HepG2 (cell line): ENCODE results near the gene CDSN. TPM values are rescaled to one million over a fixed set of nuclear protein-coding genes. Genes with fewer than 3 reads are reported as not detected.

Experiments used
- ATAC-seq: fragments of 200-7000 bp; cut with Tn5 transposase; 3 replicates; pipeline ENCODE4 v1.9.1; 2020; ENCODE audit warnings: mild to moderate bottlenecking, moderate library complexity
- BruUV-seq: library from RNA; stranded (reverse); fragments of 400-500 nt; replicated peaks from 2 replicates; lab custom pipeline; 2021; lab: Mats Ljungman, UMichigan
- CTCF ChIA-PET: fragments of 300-600 bp; formaldehyde crosslinking; extraction: SDS; loops from one replicate; lab custom pipeline; 2021; ENCODE audit warnings: low total read pairs, inconsistent platforms, low intra/inter-chr PET ratio; lab: Yijun Ruan, JAX
- POLR2A ChIA-PET: fragments of 350-600 bp; sonication (Branson Sonifier 250); formaldehyde crosslinking; loops from one replicate; lab custom pipeline; 2020; ENCODE audit warnings: antibody characterized with exemption, inconsistent platforms; lab: Yijun Ruan, JAX
- DNase-seq: peaks from one replicate; pipeline ENCODE4 v3.0.0-alpha.2; 2015; ENCODE audit warnings: low spot score
- FAIRE-seq: peaks from 3 replicates; lab custom pipeline; 2011; peaks lifted over from hg19 to GRCh38; lab: Jason Lieb, UNC
- H2AFZ ChIP-seq: one replicate; pipeline ENCODE4 v1.6.1; 2011; ENCODE audit warnings: low read length, inconsistent platforms
- H3K27ac ChIP-seq: fragments of 300-600 bp; 3 replicates; pipeline ENCODE4 v1.8.0; 2011; ENCODE audit warnings: mixed run types, mild to moderate bottlenecking, mixed read lengths, low read length, inconsistent platforms; ENCODE audit not compliant: insufficient read depth; ENCODE audit errors: extremely low read length
- H3K27me3 ChIP-seq, 2 experiments: fragments of 200-600 bp in 1 of 2; 2 replicates in 1 of 2; 3 replicates in 1 of 2; pipeline versions ENCODE4 v1.6.0 to v1.8.0; 2011; ENCODE audit warnings: low read length in 2 of 2, mild to moderate bottlenecking in 2 of 2, moderate library complexity in 2 of 2, inconsistent platforms in 1 of 2; ENCODE audit not compliant: insufficient read depth in 2 of 2, control insufficient read depth in 1 of 2
- H3K36me3 ChIP-seq, 2 experiments: fragments of 200-600 bp in 1 of 2; replicated peaks in 1 of 2; 2 replicates in 1 of 2; 3 replicates in 1 of 2; pipeline versions ENCODE4 v1.5.1 to v1.8.0; 2011; ENCODE audit warnings: low read length in 2 of 2, inconsistent platforms in 1 of 2; ENCODE audit not compliant: insufficient read depth in 2 of 2, control insufficient read depth in 1 of 2
- H3K4me1 ChIP-seq: 2 replicates; pipeline ENCODE4 v1.5.1; 2012; ENCODE audit warnings: low read length, inconsistent platforms; ENCODE audit not compliant: insufficient read depth
- H3K4me2 ChIP-seq: 2 replicates; pipeline ENCODE4 v1.6.0; 2011; ENCODE audit warnings: low read depth, low read length, inconsistent platforms
- H3K4me3 ChIP-seq, 3 experiments: fragments of 200-600 bp in 1 of 3; sonication (generic), shearing (Covaris generic) in 1 of 3; replicated peaks in 1 of 3; 2 replicates each; pipeline ENCODE4 v1.5.1; 2011 to 2016; ENCODE audit warnings: low read length in 3 of 3, inconsistent platforms in 2 of 3, low read depth in 2 of 3, mild to moderate bottlenecking in 2 of 3, control low read depth in 1 of 3, mixed read lengths in 1 of 3; ENCODE audit not compliant: insufficient read depth in 1 of 3
- H3K79me2 ChIP-seq: one replicate; pipeline ENCODE4 v1.6.1; 2011; ENCODE audit warnings: low read length, inconsistent platforms; ENCODE audit not compliant: insufficient read depth
- H3K9ac ChIP-seq: 2 replicates; pipeline ENCODE4 v1.6.0; 2011; ENCODE audit warnings: mild to moderate bottlenecking, low read depth, low read length, inconsistent platforms; ENCODE audit not compliant: insufficient read depth
- H3K9me3 ChIP-seq: 2 replicates; pipeline ENCODE4 v1.5.1; 2012; ENCODE audit warnings: mild to moderate bottlenecking, low read length
- H4K20me1 ChIP-seq: 2 replicates; pipeline ENCODE4 v1.6.0; 2011; ENCODE audit warnings: inconsistent platforms, mild to moderate bottlenecking, low read length, moderate library complexity; ENCODE audit not compliant: insufficient read depth
- AGO1 ChIP-seq: fragments of 200-400 bp; formaldehyde crosslinking; IDR thresholded peaks from 2 replicates; pipeline ENCODE4 v1.6.1; 2017; ENCODE audit warnings: mild to moderate bottlenecking, low read depth, low read length, moderate library complexity; ENCODE audit not compliant: poor library complexity, severe bottlenecking
- ETV6 ChIP-seq: sonication (generic); formaldehyde crosslinking; conservative IDR thresholded peaks from 2 replicates; pipeline ENCODE4 v1.4.0; 2020; ENCODE audit warnings: missing genetic modification reagents
- GLI4 ChIP-seq: sonication (generic); formaldehyde crosslinking; IDR thresholded peaks from 2 replicates; pipeline ENCODE4 v1.5.1; 2020; ENCODE audit warnings: missing genetic modification reagents, mild to moderate bottlenecking, moderate library complexity, borderline replicate concordance
- HOXA3 ChIP-seq: sonication (generic); formaldehyde crosslinking; IDR thresholded peaks from 2 replicates; pipeline ENCODE4 v1.5.0; 2020; ENCODE audit warnings: missing genetic modification reagents
- JUNB ChIP-seq: sonication (generic); formaldehyde crosslinking; IDR thresholded peaks from 2 replicates; pipeline ENCODE4 v1.8.0; 2022; ENCODE audit warnings: missing genetic modification reagents, mild to moderate bottlenecking, borderline replicate concordance
- KMT2B ChIP-seq: IDR thresholded peaks from 2 replicates; pipeline ENCODE4 v1.6.1; 2016; ENCODE audit warnings: missing genetic modification reagents, missing compliant biosample characterization
- MAZ ChIP-seq, 2 experiments: sonication (generic) in 1 of 2; formaldehyde crosslinking in 1 of 2; IDR thresholded peaks; 2 replicates each; pipeline versions ENCODE4 v1.5.0 to v1.6.1; 2012 to 2020; ENCODE audit warnings: low read depth in 2 of 2, mild to moderate bottlenecking in 2 of 2, borderline replicate concordance in 1 of 2, improper control_type of control experiment in 1 of 2, low read length in 1 of 2, missing genetic modification reagents in 1 of 2, moderate library complexity in 1 of 2
- MEIS2 ChIP-seq: sonication (generic); formaldehyde crosslinking; IDR thresholded peaks from 2 replicates; pipeline ENCODE4 v1.9.0; 2021; ENCODE audit warnings: mild to moderate bottlenecking, missing genetic modification reagents
- NFIB ChIP-seq: sonication (generic); formaldehyde crosslinking; IDR thresholded peaks from 2 replicates; pipeline ENCODE4 v1.9.0; 2021; ENCODE audit warnings: missing genetic modification reagents, mild to moderate bottlenecking, borderline replicate concordance
- THAP9 ChIP-seq: sonication (generic); formaldehyde crosslinking; IDR thresholded peaks from 2 replicates; pipeline ENCODE4; 2020; ENCODE audit warnings: missing genetic modification reagents, mild to moderate bottlenecking, borderline replicate concordance
- TOE1 ChIP-seq: sonication (generic); formaldehyde crosslinking; IDR thresholded peaks from 2 replicates; pipeline ENCODE4 v1.4.0; 2020; ENCODE audit warnings: mild to moderate bottlenecking, missing genetic modification reagents
- ZGPAT ChIP-seq: IDR thresholded peaks from 2 replicates; pipeline ENCODE4 v1.6.1; 2016; ENCODE audit warnings: mild to moderate bottlenecking
- ZIK1 ChIP-seq: sonication (generic); formaldehyde crosslinking; IDR thresholded peaks from 2 replicates; pipeline ENCODE4 v1.5.0; 2020; ENCODE audit warnings: mild to moderate bottlenecking, low read depth, missing genetic modification reagents, borderline replicate concordance
- ZNF232 ChIP-seq: sonication (generic); formaldehyde crosslinking; IDR thresholded peaks from 2 replicates; pipeline ENCODE4 v1.4.0; 2020; ENCODE audit warnings: missing genetic modification reagents, borderline replicate concordance
- ZSCAN9 ChIP-seq: IDR thresholded peaks from 2 replicates; pipeline ENCODE4 v1.6.1; 2016; ENCODE audit warnings: borderline replicate concordance
- WGBS: methylation state at CpG from one replicate; pipeline ENCODE4 v1.1.6; 2017; ENCODE audit warnings: low lambda C conversion rate; 5-methylcytosine and 5-hydroxymethylcytosine counted together
- in situ Hi-C: cut with HindIII; loops from 2 replicates; pipeline ENCODE4 v1.10.0; 2017; ENCODE audit warnings: low pct_unique_long_range_greater_than_20kb; ENCODE audit not compliant: extremely low pct_ligation_motif_present
- intact Hi-C: fragments of 100-400 bp; cut with micrococcal nuclease; formaldehyde crosslinking; loops from one replicate; pipeline ENCODE4 v1.10.0; 2022; ENCODE audit not compliant: unreplicated experiment
- polyA plus RNA-seq, 8 experiments: library from polyadenylated mRNA; depleted of rRNA in 3 of 8; stranded (reverse) in 7 of 8; unstranded in 1 of 8; fragments of >200 nt; fragmentation: Illumina TruSeq in 4 of 8; extraction: Trizol in 4 of 8; gene quantifications; 2 replicates each; pipeline versions ENCODE4 v1.2.1 to v1.2.3, GENCODE V29; 2011 to 2016; ENCODE audit warnings: low read depth in 4 of 8, missing spikeins in 1 of 8, mixed read lengths in 1 of 8; ENCODE audit not compliant: insufficient read depth in 1 of 8
- total RNA-seq, 5 experiments: library from RNA; depleted of rRNA; stranded (reverse); fragments of >200 nt; fragmentation: Illumina TruSeq; extraction: Trizol; gene quantifications; 2 replicates each; pipeline ENCODE4 v1.2.3, GENCODE V29; 2016; ENCODE audit warnings: low read depth in 1 of 5
- TF ChIP-seq, protein P1 (sequence below): sonication (generic); formaldehyde crosslinking; IDR thresholded peaks from 2 replicates; pipeline ENCODE4 v1.4.0; 2020; ENCODE audit warnings: missing genetic modification reagents
- TF ChIP-seq, protein P2 (sequence below): sonication (generic); formaldehyde crosslinking; IDR thresholded peaks from 2 replicates; pipeline ENCODE4 v1.4.0; 2020; ENCODE audit warnings: mild to moderate bottlenecking, missing genetic modification reagents, borderline replicate concordance

CDSN gene
- total and polyA plus RNA-seq, 2 of the 13 experiments (the other 11 are each of a cell fraction or from before 2014, with no cell fraction given), result not detected

GRCh38 chr6:31130751-31131150 is 10.5 kb upstream of the CDSN start:
- ATAC-seq (no peak), FAIRE-seq (no peak), DNase-seq (no peak)
- WGBS, result 47% methylated on average over 3 of the region's 3 CpGs
- Histone ChIP-seq H4K20me1 (no peaks in the 10 kb centered on the region), H3K4me2 (no peak overlapping the region), H3K4me3 (no peak overlapping the region), H3K9me3 (no peaks in the 10 kb centered on the region), H3K79me2 (no peaks in the 10 kb centered on the region), H3K27ac (no peak overlapping the region), H3K4me1 (no peaks in the 10 kb centered on the region), H3K27me3 (peaks cover 0 to 23% of the 10 kb centered on the region in 2 experiments; a peak in 3 of 5 replicates), H3K9ac (no peak overlapping the region), H3K36me3 (no peaks in the 10 kb centered on the region), H2AFZ (no peak overlapping the region)
- intact Hi-C loops (no loop called here), in situ Hi-C loops (no loop called here)
- no TSS peak for BruUV-seq
- ChIA-PET CTCF (no interaction called here), POLR2A (no interaction called here)
- TF ChIP-seq JUNB (CRISPR knock-in tag) (no peak), GLI4 (no peak), MEIS2 (CRISPR knock-in tag) (no peak), TOE1 (CRISPR knock-in tag) (no peak), ZIK1 (CRISPR knock-in tag) (no peak), NFIB (CRISPR knock-in tag) (no peak), ETV6 (no peak), ZSCAN9 (no peak), HOXA3 (CRISPR knock-in tag) (no peak), ZGPAT (CRISPR knock-in tag) (no peak), THAP9 (CRISPR knock-in tag) (no peak), KMT2B (no peak), ZNF232 (CRISPR knock-in tag) (no peak), AGO1 (no peak), MAZ (IDR thresholded peaks at IDR 0.05; ENCODE audit: borderline replicate concordance, low read depth, low read length) (no peak), MAZ (CRISPR knock-in tag; IDR thresholded peaks at IDR 0.05; ENCODE audit: low read depth) (no peak)
- TF ChIP-seq, protein P1, sequence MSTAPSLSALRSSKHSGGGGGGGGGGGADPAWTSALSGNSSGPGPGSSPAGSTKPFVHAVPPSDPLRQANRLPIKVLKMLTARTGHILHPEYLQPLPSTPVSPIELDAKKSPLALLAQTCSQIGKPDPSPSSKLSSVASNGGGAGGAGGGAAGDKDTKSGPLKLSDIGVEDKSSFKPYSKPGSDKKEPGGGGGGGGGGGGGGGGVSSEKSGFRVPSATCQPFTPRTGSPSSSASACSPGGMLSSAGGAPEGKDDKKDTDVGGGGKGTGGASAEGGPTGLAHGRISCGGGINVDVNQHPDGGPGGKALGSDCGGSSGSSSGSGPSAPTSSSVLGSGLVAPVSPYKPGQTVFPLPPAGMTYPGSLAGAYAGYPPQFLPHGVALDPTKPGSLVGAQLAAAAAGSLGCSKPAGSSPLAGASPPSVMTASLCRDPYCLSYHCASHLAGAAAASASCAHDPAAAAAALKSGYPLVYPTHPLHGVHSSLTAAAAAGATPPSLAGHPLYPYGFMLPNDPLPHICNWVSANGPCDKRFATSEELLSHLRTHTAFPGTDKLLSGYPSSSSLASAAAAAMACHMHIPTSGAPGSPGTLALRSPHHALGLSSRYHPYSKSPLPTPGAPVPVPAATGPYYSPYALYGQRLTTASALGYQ (CRISPR knock-in tag), result no peak
- TF ChIP-seq, protein P2, sequence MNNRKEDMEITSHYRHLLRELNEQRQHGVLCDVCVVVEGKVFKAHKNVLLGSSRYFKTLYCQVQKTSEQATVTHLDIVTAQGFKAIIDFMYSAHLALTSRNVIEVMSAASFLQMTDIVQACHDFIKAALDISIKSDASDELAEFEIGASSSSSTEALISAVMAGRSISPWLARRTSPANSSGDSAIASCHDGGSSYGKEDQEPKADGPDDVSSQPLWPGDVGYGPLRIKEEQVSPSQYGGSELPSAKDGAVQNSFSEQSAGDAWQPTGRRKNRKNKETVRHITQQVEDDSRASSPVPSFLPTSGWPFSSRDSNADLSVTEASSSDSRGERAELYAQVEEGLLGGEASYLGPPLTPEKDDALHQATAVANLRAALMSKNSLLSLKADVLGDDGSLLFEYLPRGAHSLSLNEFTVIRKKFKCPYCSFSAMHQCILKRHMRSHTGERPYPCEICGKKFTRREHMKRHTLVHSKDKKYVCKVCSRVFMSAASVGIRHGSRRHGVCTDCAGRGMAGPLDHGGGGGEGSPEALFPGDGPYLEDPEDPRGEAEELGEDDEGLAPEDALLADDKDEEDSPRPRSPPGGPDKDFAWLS (CRISPR knock-in tag), result no peak
